CD4-positive, alpha-beta T cell (primary cell): Measurements from ENCODE around the gene ACER1. TPM values are rescaled to one million over a fixed set of nuclear protein-coding genes. Genes with fewer than 3 reads are reported as not detected.
"Not testable (repeated sequence)": the region's sequence is repeated elsewhere in the genome, so short reads cannot be mapped to it uniquely, and the experiment has no call there.

Source experiments
- ATAC-seq: fragments of 200-7000 bp; cut with Tn5 transposase; one replicate; pipeline ENCODE4 v1.10.0; 2022; ENCODE audit warnings: mild to moderate bottlenecking; ENCODE audit not compliant: poor library complexity
- CTCF ChIA-PET: fragments of 350-600 bp; sonication (Branson Sonifier 250); formaldehyde crosslinking; loops from one replicate; lab custom pipeline; 2021; ENCODE audit warnings: antibody characterized with exemption, inconsistent platforms; lab: Charles Lee
- POLR2A ChIA-PET: fragments of 350-600 bp; sonication (Branson Sonifier 250); formaldehyde crosslinking; loops from one replicate; lab custom pipeline; 2021; ENCODE audit warnings: antibody characterized with exemption, inconsistent platforms; lab: Charles Lee
- DNase-seq, 14 experiments: peaks; one replicate each; pipeline ENCODE4 v3.0.0-alpha.2; 2013 to 2020; ENCODE audit warnings: mixed read lengths in 2 of 14
- H3K27ac ChIP-seq, 2 donors: one replicate each; pipeline versions ENCODE4 v1.5.1 to v1.7.0; 2013; ENCODE audit warnings: low read length in 2 of 2, low read depth in 1 of 2, mild to moderate bottlenecking in 1 of 2
- H3K27me3 ChIP-seq, 2 experiments: 1 replicate in 1 of 2; 2 replicates in 1 of 2; pipeline versions ENCODE4 v1.6.1 to v1.7.0; 2013; ENCODE audit warnings: low read length in 2 of 2, control low read depth in 1 of 2, mild to moderate bottlenecking in 1 of 2, moderate library complexity in 1 of 2; ENCODE audit not compliant: insufficient read depth in 2 of 2, control insufficient read depth in 1 of 2
- H3K36me3 ChIP-seq: one replicate; pipeline ENCODE4 v1.6.1; 2013; ENCODE audit warnings: low read length, control low read depth; ENCODE audit not compliant: insufficient read depth
- H3K4me1 ChIP-seq: one replicate; pipeline ENCODE4 v1.6.1; 2013; ENCODE audit warnings: low read length, control low read depth; ENCODE audit not compliant: insufficient read depth
- H3K4me3 ChIP-seq: one replicate; pipeline ENCODE4 v1.5.1; 2013; ENCODE audit warnings: mild to moderate bottlenecking, low read length, moderate library complexity
- H3K9me3 ChIP-seq, 2 experiments: 1 replicate in 1 of 2; 2 replicates in 1 of 2; pipeline versions ENCODE4 v1.6.1 to v1.7.0; 2013; ENCODE audit warnings: low read length in 2 of 2, mild to moderate bottlenecking in 2 of 2, control low read depth in 1 of 2, moderate library complexity in 1 of 2; ENCODE audit not compliant: control insufficient read depth in 1 of 2, insufficient read depth in 1 of 2
- H3K27ac Mint-ChIP-seq: one replicate; pipeline ENCODE4 v1.8.0; 2020; ENCODE audit warnings: mixed read lengths
- H3K27me3 Mint-ChIP-seq: one replicate; pipeline ENCODE4 v1.8.0; 2021; ENCODE audit warnings: mixed read lengths
- H3K36me3 Mint-ChIP-seq: one replicate; pipeline ENCODE4 v1.8.0; 2021; ENCODE audit warnings: low read depth, mixed read lengths
- H3K4me1 Mint-ChIP-seq: one replicate; pipeline ENCODE4 v1.8.0; 2021; ENCODE audit warnings: low read depth, mixed read lengths
- H3K4me3 Mint-ChIP-seq: one replicate; pipeline ENCODE4 v1.8.0; 2020; ENCODE audit warnings: mild to moderate bottlenecking, mixed read lengths
- H3K9me3 Mint-ChIP-seq: one replicate; pipeline ENCODE4 v1.8.0; 2020; ENCODE audit warnings: mixed read lengths
- CTCF ChIP-seq: fragments of 200-600 bp; IDR thresholded peaks from one replicate; pipeline ENCODE4 v1.8.0; 2022; ENCODE audit warnings: antibody characterized with exemption, mild to moderate bottlenecking
- intact Hi-C, 2 experiments: fragments of 100-400 bp; cut with DNase I in 1 of 2; cut with micrococcal nuclease in 1 of 2; formaldehyde crosslinking; loops; one replicate each; pipeline versions ENCODE4 v1.15.1 to v1.9.0; 2023 to 2025; cut with DNase I, micrococcal nuclease
- total RNA-seq, 174 experiments: library from RNA in 2 of 174; stranded (reverse) in 2 of 174; gene quantifications; one replicate each; pipeline ENCODE4 v1.2.3 and lab custom pipeline; 2021 to 2026

Gene ACER1
- total RNA-seq, 2 experiments from 2014 or later = 2.7 to 3.1 TPM

- POLR2A ChIA-PET = no interaction called here
- Histone ChIP-seq H3K36me3 (no peaks in the 10 kb centered on the region), H3K4me3 (no peak overlapping the region), H3K9me3 (peaks cover 50 to 65% of the 10 kb centered on the region in 2 experiments), H3K27me3 (peaks cover 0 to 3% of the 10 kb centered on the region in 2 experiments), H3K4me1 (no peaks in the 10 kb centered on the region), H3K27ac (no peak overlapping the region)
- TF ChIP-seq CTCF = no peak
- Mint-ChIP-seq H3K27ac (no peak overlapping the region), H3K9me3 (peaks cover 5% of the 10 kb centered on the region), H3K4me1 (no peaks in the 10 kb centered on the region), H3K36me3 (peaks cover 26% of the 10 kb centered on the region), H3K4me3 (no peak overlapping the region), H3K27me3 (no peaks in the 10 kb centered on the region)
- intact Hi-C loops = no loop called here
- CTCF ChIA-PET = no interaction called here
- no peak for DNase-seq
- ATAC-seq = no peak
Measured at GRCh38 chr19:6287269-6287885, 46.0 kb downstream of the ACER1 start.

- ChIA-PET CTCF (no interaction called here), POLR2A (no interaction called here)
- H3K9me3 ChIP-seq = peaks cover 43 to 58% of the 10 kb centered on the region in 2 experiments
- H3K36me3 ChIP-seq = no peaks in the 10 kb centered on the region
- DNase-seq = no peak
- ATAC-seq = no peak
- intact Hi-C loops = no loop called here
- TF ChIP-seq CTCF = no peak
- H3K36me3 Mint-ChIP-seq = peaks cover 22% of the 10 kb centered on the region
- no peak overlapping the region for H3K4me3 Mint-ChIP-seq
- H3K27ac Mint-ChIP-seq = no peak overlapping the region
- no peak overlapping the region for H3K27ac ChIP-seq
- H3K4me3 ChIP-seq = no peak overlapping the region
- H3K9me3 Mint-ChIP-seq = peaks cover 5% of the 10 kb centered on the region
- no peaks in the 10 kb centered on the region for H3K4me1 Mint-ChIP-seq
- peaks cover 0 to 3% of the 10 kb centered on the region in 2 experiments for H3K27me3 ChIP-seq
- H3K27me3 Mint-ChIP-seq = no peaks in the 10 kb centered on the region
- H3K4me1 ChIP-seq = no peaks in the 10 kb centered on the region
Measured at GRCh38 chr19:6286676-6287075, 46.7 kb downstream of the ACER1 start.

- H3K27ac ChIP-seq, H3K27me3 ChIP-seq, H3K36me3 Mint-ChIP-seq, H3K9me3 Mint-ChIP-seq, H3K4me3 ChIP-seq, CTCF ChIA-PET, DNase-seq, H3K27ac Mint-ChIP-seq, H3K27me3 Mint-ChIP-seq, H3K36me3 ChIP-seq, POLR2A ChIA-PET, ATAC-seq: not testable (repeated sequence)
- Histone ChIP-seq H3K9me3 (peaks cover 12 to 20% of the 10 kb centered on the region in 2 experiments), H3K4me1 (peaks cover 26% of the 10 kb centered on the region)
- peak overlapping the region; percentile 51 for H3K4me3 Mint-ChIP-seq
- H3K4me1 Mint-ChIP-seq = peaks cover 18% of the 10 kb centered on the region
- intact Hi-C loops = loop anchor here in 1 of 2 experiments (5.0 kb wide), 1 partner anchor 220 kb away; the partner anchor contains the start of gene TUBB4A
Measured at GRCh38 chr19:6282393-6282792, 51.0 kb downstream of the ACER1 start.
